Panc1 (cell line): ENCODE results near the gene IRX4. TPM values are rescaled to one million over a fixed set of nuclear protein-coding genes. Genes with fewer than 3 reads are reported as not detected.

Experiments used
- ATAC-seq: fragments of 200-7000 bp; cut with Tn5 transposase; 2 replicates; pipeline ENCODE4 v1.9.1; 2020; ENCODE audit warnings: mild to moderate bottlenecking, moderate library complexity
- BruUV-seq: library from RNA; stranded (reverse); fragments of 400-500 nt; replicated peaks from 2 replicates; lab custom pipeline; 2021; lab: Mats Ljungman, UMichigan
- CTCF ChIA-PET: fragments of 300-600 bp; sonication (Branson Sonifier 250); formaldehyde crosslinking; loops from one replicate; lab custom pipeline; 2022; ENCODE audit warnings: antibody characterized with exemption; lab: Charles Lee
- POLR2A ChIA-PET: fragments of 300-600 bp; sonication (Branson Sonifier 250); formaldehyde crosslinking; loops from one replicate; lab custom pipeline; 2022; ENCODE audit warnings: antibody characterized with exemption; lab: Charles Lee
- DNase-seq: peaks from one replicate; pipeline ENCODE4 v3.0.0-alpha.2; 2010; ENCODE audit warnings: low read depth, low spot score
- H3K27ac ChIP-seq: 2 replicates; pipeline ENCODE4 v1.5.1; 2011; ENCODE audit warnings: mild to moderate bottlenecking, low read length, inconsistent platforms
- H3K27me3 ChIP-seq: fragments of 200-500 bp; sonication (Bioruptor generic); 2 replicates; pipeline ENCODE4 v1.6.0; 2014; ENCODE audit warnings: low read length, inconsistent platforms; ENCODE audit not compliant: control insufficient read depth, insufficient read depth
- H3K36me3 ChIP-seq: fragments of 200-500 bp; sonication (Bioruptor generic); 2 replicates; pipeline ENCODE4 v1.5.1; 2014; ENCODE audit warnings: inconsistent platforms, mild to moderate bottlenecking, low read length, moderate library complexity; ENCODE audit not compliant: control insufficient read depth, insufficient read depth
- H3K4me1 ChIP-seq: 2 replicates; pipeline ENCODE4 v1.5.1; 2011; ENCODE audit warnings: inconsistent platforms, mild to moderate bottlenecking, low read length, moderate library complexity; ENCODE audit not compliant: control insufficient read depth, insufficient read depth
- H3K4me3 ChIP-seq, 2 experiments: 2 replicates each; pipeline ENCODE4 v1.5.1; 2011 to 2012; ENCODE audit warnings: low read depth in 2 of 2, low read length in 2 of 2, mild to moderate bottlenecking in 2 of 2, inconsistent platforms in 1 of 2, moderate library complexity in 1 of 2
- H3K9me3 ChIP-seq: fragments of 200-500 bp; sonication (Bioruptor generic); 2 replicates; pipeline ENCODE4 v1.5.1; 2014; ENCODE audit warnings: low read depth, mild to moderate bottlenecking, inconsistent platforms, low read length, moderate library complexity; ENCODE audit not compliant: control insufficient read depth, insufficient read depth
- CTCF ChIP-seq: fragments of 450-650 bp; IDR thresholded peaks from 2 replicates; pipeline ENCODE4 v1.5.1; 2017; ENCODE audit warnings: mild to moderate bottlenecking
- POLR2AphosphoS5 ChIP-seq: IDR thresholded peaks from 2 replicates; pipeline ENCODE4 v1.6.1; 2012; ENCODE audit warnings: mild to moderate bottlenecking, low read depth, low read length, moderate library complexity
- REST ChIP-seq, 2 experiments: IDR thresholded peaks; 2 replicates each; pipeline ENCODE4 v1.6.1; 2011 to 2012; ENCODE audit warnings: low read depth in 2 of 2, control low read depth in 1 of 2, low read length in 1 of 2, mild to moderate bottlenecking in 1 of 2, moderate library complexity in 1 of 2; ENCODE audit not compliant: insufficient read depth in 1 of 2
- SIN3A ChIP-seq: IDR thresholded peaks from 2 replicates; pipeline ENCODE4 v1.6.1; 2012; ENCODE audit warnings: low read depth, mild to moderate bottlenecking, low read length, moderate library complexity, borderline replicate concordance; ENCODE audit not compliant: insufficient read depth
- TCF7L2 ChIP-seq: IDR thresholded peaks from 2 replicates; pipeline ENCODE4 v1.6.1; 2011; ENCODE audit warnings: mild to moderate bottlenecking, low read depth, low read length, inconsistent platforms
- in situ Hi-C: cut with HindIII; loops from 2 replicates; pipeline ENCODE4 v1.10.0; 2016; ENCODE audit warnings: low sequenced_read_pairs, low pct_unique_long_range_greater_than_20kb
- intact Hi-C: fragments of 100-400 bp; cut with micrococcal nuclease; formaldehyde crosslinking; loops from one replicate; pipeline ENCODE4 v1.10.0; 2022; ENCODE audit not compliant: unreplicated experiment
- total RNA-seq: library from RNA; stranded (reverse); gene quantifications from one replicate; pipeline ENCODE4 v1.2.1, GENCODE V29; 2021; ENCODE audit not compliant: unreplicated experiment

Gene IRX4
- total RNA-seq, 1 experiment from 2014 or later: 0.18 TPM

- in situ Hi-C loops: no loop called here
- ChIA-PET POLR2A (no interaction called here), CTCF (no interaction called here)
- no TSS peak for BruUV-seq
- H3K9me3 ChIP-seq: no peaks in the 10 kb centered on the region
- intact Hi-C loops: no loop called here
- no peak for DNase-seq
- H3K36me3 ChIP-seq: no peaks in the 10 kb centered on the region
- no peak for TF ChIP-seq SIN3A
- TF ChIP-seq CTCF: no peak
- TF ChIP-seq TCF7L2: no peak
- no peak for TF ChIP-seq POLR2AphosphoS5
- no peak for TF ChIP-seq REST (IDR thresholded peaks at IDR 0.05; ENCODE audit: insufficient read depth in 1 of 2, low read depth in 2 of 2, low read length in 1 of 2)
- no peak for ATAC-seq
- H3K27ac ChIP-seq: no peak overlapping the region
- peaks cover 3% of the 10 kb centered on the region; the same call in 1 of the 2 replicates for H3K27me3 ChIP-seq
- H3K4me1 ChIP-seq: no peaks in the 10 kb centered on the region
- H3K4me3 ChIP-seq: no peak overlapping the region
Measured at GRCh38 chr5:1915316-1915715, 32.6 kb upstream of the IRX4 start.

GRCh38 chr5:1914471-1914870 lies 31.7 kb upstream of the IRX4 start:
- no peak overlapping the region for H3K4me3 ChIP-seq
- H3K27me3 ChIP-seq: peaks cover 3% of the 10 kb centered on the region; the same call in 1 of the 2 replicates
- no peak for ATAC-seq
- intact Hi-C loops: no loop called here
- POLR2A ChIA-PET: no interaction called here
- no peak for TF ChIP-seq POLR2AphosphoS5
- TF ChIP-seq CTCF: no peak
- TF ChIP-seq TCF7L2: no peak
- TF ChIP-seq REST (IDR thresholded peaks at IDR 0.05; ENCODE audit: insufficient read depth in 1 of 2, low read depth in 2 of 2, low read length in 1 of 2): no peak
- no peak for TF ChIP-seq SIN3A
- in situ Hi-C loops: no loop called here
- CTCF ChIA-PET: no interaction called here
- H3K4me1 ChIP-seq: no peaks in the 10 kb centered on the region
- BruUV-seq: no TSS peak
- no peak for DNase-seq
- no peaks in the 10 kb centered on the region for H3K36me3 ChIP-seq
- no peaks in the 10 kb centered on the region for H3K9me3 ChIP-seq
- H3K27ac ChIP-seq: no peak overlapping the region
